ENCODE results near the gene GBX2.

The GBX2 gene

DNA sequence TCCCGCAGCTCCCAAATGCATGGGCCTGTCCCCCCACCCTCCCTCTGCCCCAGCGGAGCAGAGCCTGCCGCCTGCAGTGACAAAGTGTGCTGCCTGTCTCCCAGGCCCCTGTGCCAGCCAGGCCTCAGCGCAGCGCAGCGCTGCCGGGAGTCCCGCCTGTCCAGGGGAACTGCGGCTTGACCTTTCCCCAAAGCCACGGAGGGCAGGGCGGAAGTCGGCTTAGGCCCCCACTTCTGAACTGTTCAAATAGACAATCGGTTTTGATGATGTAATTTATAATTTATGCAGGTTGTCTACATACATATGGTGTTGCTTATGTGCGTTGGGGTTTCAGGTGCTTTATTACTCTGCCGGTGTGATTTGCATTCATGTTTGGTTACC is 7.1 kb downstream of the GBX2 start:
- Histone ChIP-seq H3K9ac (ENCODE audit: low read depth, low read length) (no peak overlapping the region), H3K36me3 (ENCODE audit: insufficient read depth, low read length) (no peaks in the 10 kb centered on the region), H3K27me3 (ENCODE audit: insufficient read depth, low read length, poor library complexity) (no peaks in the 10 kb centered on the region), H3K4me2 (ENCODE audit: insufficient read depth, low read length) (no peak overlapping the region), H3K79me2 (ENCODE audit: insufficient read depth, low read length) (no peaks in the 10 kb centered on the region), H3K4me3 (ENCODE audit: low read depth in 1 of 2, low read length in 2 of 2) (no peak overlapping the region), H3K27ac (ENCODE audit: low read length) (no peak overlapping the region), H4K20me1 (ENCODE audit: insufficient read depth, low read length) (no peaks in the 10 kb centered on the region; the same call in 1 of the 2 replicates), H3K9me3 (ENCODE audit: insufficient read depth, low read length, severe bottlenecking) (no peaks in the 10 kb centered on the region), H2AFZ (ENCODE audit: low read depth, low read length) (no peak overlapping the region), H3K4me1 (ENCODE audit: insufficient read depth, low read length) (no peaks in the 10 kb centered on the region)
- ATAC-seq (ENCODE audit: insufficient read depth, low read depth) (no peak), DNase-seq (no peak)
- TF ChIP-seq EZH2 (IDR thresholded peaks at IDR 0.05; ENCODE audit: borderline replicate concordance, low read depth, low read length, severe bottlenecking): no peak
- TF ChIP-seq, protein P1, sequence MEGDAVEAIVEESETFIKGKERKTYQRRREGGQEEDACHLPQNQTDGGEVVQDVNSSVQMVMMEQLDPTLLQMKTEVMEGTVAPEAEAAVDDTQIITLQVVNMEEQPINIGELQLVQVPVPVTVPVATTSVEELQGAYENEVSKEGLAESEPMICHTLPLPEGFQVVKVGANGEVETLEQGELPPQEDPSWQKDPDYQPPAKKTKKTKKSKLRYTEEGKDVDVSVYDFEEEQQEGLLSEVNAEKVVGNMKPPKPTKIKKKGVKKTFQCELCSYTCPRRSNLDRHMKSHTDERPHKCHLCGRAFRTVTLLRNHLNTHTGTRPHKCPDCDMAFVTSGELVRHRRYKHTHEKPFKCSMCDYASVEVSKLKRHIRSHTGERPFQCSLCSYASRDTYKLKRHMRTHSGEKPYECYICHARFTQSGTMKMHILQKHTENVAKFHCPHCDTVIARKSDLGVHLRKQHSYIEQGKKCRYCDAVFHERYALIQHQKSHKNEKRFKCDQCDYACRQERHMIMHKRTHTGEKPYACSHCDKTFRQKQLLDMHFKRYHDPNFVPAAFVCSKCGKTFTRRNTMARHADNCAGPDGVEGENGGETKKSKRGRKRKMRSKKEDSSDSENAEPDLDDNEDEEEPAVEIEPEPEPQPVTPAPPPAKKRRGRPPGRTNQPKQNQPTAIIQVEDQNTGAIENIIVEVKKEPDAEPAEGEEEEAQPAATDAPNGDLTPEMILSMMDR (IDR thresholded peaks at IDR 0.05; ENCODE audit: borderline replicate concordance, extremely low read depth, low read length, poor library complexity, severe bottlenecking): no peak

DNA sequence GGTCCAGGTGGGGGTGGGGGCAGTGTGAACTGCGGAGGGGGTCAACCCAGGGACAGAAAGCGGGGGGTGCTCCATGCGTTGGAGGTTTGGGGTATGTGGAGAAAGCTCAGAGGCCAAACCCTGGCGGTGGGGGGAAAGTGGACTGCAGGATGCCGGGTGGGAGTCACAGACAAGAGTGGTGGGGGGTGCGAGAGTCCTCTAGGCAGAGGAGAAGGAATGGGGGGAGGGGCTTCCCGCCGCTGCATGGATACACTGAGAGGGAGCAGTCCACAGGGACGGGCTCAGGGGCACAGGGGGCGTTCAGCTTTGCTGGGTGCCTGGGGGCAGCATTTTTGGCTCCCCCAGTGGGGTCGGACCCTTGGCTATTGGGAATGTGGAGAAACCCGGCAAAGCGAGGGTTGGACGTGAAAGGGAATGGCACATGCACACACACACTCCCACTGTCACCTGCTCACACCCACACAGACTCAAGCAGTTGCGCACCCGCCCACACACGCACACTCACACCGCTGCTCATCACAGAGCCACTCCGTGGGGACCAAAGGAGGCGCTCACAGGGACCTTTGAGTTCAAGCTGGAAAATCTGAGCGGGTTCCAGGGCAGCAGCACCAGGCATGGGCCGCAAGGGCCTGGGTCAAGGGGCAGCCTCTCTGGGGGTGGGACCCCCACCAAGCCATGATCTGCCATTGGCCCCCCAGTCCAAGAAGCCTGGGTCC is 7.7 kb downstream of the GBX2 start:
- no peak overlapping the region for H3K27ac ChIP-seq (ENCODE audit: low read length)
- TF ChIP-seq EZH2 (IDR thresholded peaks at IDR 0.05; ENCODE audit: borderline replicate concordance, low read depth, low read length, severe bottlenecking): no peak
- TF ChIP-seq, protein P1 (IDR thresholded peaks at IDR 0.05; ENCODE audit: borderline replicate concordance, extremely low read depth, low read length, poor library complexity, severe bottlenecking): no peak
- H2AFZ ChIP-seq (ENCODE audit: low read depth, low read length): no peak overlapping the region
- H3K36me3 ChIP-seq (ENCODE audit: insufficient read depth, low read length): no peaks in the 10 kb centered on the region
- no peaks in the 10 kb centered on the region for H3K4me1 ChIP-seq (ENCODE audit: insufficient read depth, low read length)
- no peak overlapping the region for H3K9ac ChIP-seq (ENCODE audit: low read depth, low read length)
- H4K20me1 ChIP-seq (ENCODE audit: insufficient read depth, low read length): no peaks in the 10 kb centered on the region; the same call in 1 of the 2 replicates
- ATAC-seq (ENCODE audit: insufficient read depth, low read depth) (no peak), DNase-seq (no peak)
- no peak overlapping the region for H3K4me2 ChIP-seq (ENCODE audit: insufficient read depth, low read length)
- no peaks in the 10 kb centered on the region for H3K27me3 ChIP-seq (ENCODE audit: insufficient read depth, low read length, poor library complexity)
- no peaks in the 10 kb centered on the region for H3K9me3 ChIP-seq (ENCODE audit: insufficient read depth, low read length, severe bottlenecking)
- no peak overlapping the region for H3K4me3 ChIP-seq (ENCODE audit: low read depth in 1 of 2, low read length in 2 of 2)
- no peaks in the 10 kb centered on the region for H3K79me2 ChIP-seq (ENCODE audit: insufficient read depth, low read length)

- Histone ChIP-seq H3K4me2 (ENCODE audit: insufficient read depth, low read length) (no peak overlapping the region), H3K4me3 (ENCODE audit: low read depth in 1 of 2, low read length in 2 of 2) (no peak overlapping the region), H3K9ac (ENCODE audit: low read depth, low read length) (no peak overlapping the region), H3K79me2 (ENCODE audit: insufficient read depth, low read length) (no peaks in the 10 kb centered on the region), H3K27me3 (ENCODE audit: insufficient read depth, low read length, poor library complexity) (no peaks in the 10 kb centered on the region), H3K27ac (ENCODE audit: low read length) (no peak overlapping the region), H2AFZ (ENCODE audit: low read depth, low read length) (no peak overlapping the region), H3K9me3 (ENCODE audit: insufficient read depth, low read length, severe bottlenecking) (no peaks in the 10 kb centered on the region), H3K4me1 (ENCODE audit: insufficient read depth, low read length) (no peaks in the 10 kb centered on the region), H4K20me1 (ENCODE audit: insufficient read depth, low read length) (no peaks in the 10 kb centered on the region; the same call in 1 of the 2 replicates), H3K36me3 (ENCODE audit: insufficient read depth, low read length) (no peaks in the 10 kb centered on the region)
- TF ChIP-seq, protein P1 (IDR thresholded peaks at IDR 0.05; ENCODE audit: borderline replicate concordance, extremely low read depth, low read length, poor library complexity, severe bottlenecking): no peak
- DNase-seq (no peak), ATAC-seq (ENCODE audit: insufficient read depth, low read depth) (no peak)
Measured at GRCh38 chr2:236159778-236160170, 8.4 kb downstream of the GBX2 start.

Data from DND-41 (cell line).